NCI-H2107 treated with DMSO at 0.1 percent for 48 hours (cell line): ENCODE data around the gene IGSF21.

Experiments
- DNase-seq: peaks from one replicate; lab custom pipeline; 2025; ENCODE audit not compliant: unreplicated experiment; lab: John Stamatoyannopoulos, UW

IGSF21 gene

DNA sequence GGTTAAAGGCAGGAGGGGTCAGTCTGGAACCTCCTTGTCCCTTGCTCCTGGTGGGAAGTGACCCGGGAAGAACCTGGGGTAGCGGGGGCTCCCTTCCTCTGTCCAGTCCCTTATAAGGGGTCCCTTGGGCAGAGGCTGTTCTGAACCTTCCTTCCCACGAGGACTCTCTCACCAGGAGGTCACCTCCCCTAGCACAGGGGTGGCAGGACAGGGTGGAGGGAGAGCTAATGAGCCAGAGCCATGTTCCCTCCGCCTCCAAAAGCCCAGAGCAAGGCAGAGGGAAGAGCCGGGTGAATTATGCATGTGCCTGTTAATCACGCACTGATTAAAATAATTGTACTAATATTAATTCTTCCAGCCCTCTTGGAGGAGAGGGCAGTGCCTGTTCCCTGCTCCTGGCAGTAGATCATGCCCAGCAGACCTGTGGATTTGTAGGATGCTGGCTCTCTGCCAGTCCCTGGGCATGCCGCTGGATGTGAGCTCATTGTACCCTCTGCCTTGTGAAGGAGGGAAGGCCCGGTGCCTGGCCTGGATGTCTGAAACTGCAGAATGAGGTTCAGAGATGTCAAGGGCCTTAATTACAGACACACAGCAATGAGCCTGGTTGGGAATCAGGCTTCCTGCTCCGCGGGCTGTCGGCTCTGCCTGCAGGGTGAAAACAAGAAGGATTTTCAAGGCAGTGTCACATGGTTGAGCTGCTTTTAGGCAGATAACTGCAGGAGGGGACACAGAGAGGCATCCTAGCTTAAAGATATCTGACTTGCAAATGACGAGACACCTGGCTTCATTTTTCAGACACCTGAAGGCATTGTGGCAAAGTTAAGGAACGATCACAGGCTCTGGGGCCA is 68.2 kb downstream of the IGSF21 start:
- no peak for DNase-seq

GRCh38 chr1:18176619-18177018 is 69.0 kb downstream of the IGSF21 start:
- DNase-seq, result no peak

GRCh38 chr1:18178111-18178510 is 70.5 kb downstream of the IGSF21 start:
- DNase-seq, result no peak

DNA sequence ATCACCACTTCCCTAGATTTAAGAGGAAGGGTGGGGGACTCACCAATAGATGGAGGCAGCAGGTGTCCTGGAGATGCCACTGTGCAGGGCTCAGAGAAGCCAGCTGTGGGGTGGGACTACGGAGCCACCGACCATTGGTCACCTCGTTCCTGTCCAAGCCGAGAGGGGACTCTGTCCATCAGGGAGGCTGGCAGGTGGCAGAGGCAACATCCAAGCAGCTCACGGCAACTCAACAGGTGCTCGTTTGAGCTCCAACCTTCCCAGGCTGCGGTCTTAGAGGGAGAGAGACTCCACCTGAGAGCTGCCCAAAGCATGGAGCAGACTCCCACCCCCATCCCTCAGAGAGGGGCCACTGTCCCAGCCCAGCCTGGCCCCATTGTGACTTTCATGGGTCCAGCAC is 71.4 kb downstream of the IGSF21 start:
- DNase-seq, result no peak

- DNase-seq, result no peak
Measured at GRCh38 chr1:18182398-18183160, 75.0 kb downstream of the IGSF21 start.

DNA sequence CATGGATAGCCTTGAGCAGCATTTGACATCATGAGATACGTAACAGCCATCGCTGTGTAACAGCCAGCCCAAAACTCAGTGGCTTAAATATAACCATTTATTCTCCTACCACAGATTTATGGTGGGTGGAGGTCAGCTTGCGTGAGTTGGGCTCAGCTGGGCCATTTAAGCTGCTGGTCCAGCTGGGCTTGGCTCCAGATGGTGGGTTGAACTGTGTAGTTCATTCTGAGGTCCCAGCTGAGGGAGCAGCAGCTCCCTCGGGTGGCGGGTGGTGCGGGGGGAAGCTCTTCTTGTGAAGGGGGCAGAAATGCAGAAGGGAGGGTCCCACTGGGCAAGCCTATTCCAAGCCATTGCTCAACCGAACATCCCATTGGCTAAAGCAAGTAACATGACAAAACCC is 75.9 kb downstream of the IGSF21 start:
- no peak for DNase-seq

- DNase-seq, result no peak
Measured at GRCh38 chr1:18187054-18187453, 79.5 kb downstream of the IGSF21 start.

GRCh38 chr1:18188820-18189517 is 81.4 kb downstream of the IGSF21 start:
- DNase-seq, result no peak

DNA sequence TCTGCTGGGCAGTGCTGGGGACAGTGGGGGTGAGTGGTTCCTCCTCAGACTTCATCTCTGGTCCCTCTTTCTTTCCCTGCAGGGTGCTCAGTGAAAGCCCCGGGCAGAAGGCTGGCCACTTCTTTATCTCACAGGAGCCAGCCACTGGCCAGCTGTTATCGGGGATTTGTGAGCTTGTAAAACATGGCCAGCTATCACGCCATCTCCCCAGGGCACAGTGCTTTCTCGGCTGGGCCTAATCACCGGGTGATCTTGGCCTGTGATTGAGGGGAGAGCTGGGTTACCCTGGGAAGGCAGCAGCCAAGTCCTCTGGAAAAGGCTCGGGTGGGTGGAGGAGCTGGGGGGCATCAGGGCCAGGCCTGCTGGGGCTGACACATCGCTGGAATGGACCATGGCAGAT is 83.0 kb downstream of the IGSF21 start:
- DNase-seq, result no peak

DNA sequence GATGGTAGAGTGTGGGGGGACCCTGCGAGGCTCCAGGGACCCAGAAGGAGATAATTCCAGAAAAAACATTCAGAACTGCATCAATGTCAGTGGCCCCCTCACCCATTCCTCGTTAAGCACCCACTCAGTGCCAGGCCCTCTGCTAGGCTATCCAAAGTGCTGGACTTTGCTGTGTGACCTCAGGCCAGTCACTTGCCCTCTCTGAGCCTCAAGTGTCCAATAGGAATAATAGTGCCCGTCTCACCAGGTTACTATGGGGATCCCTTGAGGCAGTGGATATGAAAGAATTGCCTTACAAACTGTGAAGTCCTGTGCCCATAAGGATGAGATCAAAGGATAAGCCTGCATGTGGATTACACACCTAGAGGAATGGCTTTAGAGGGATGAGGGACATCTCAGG is 83.4 kb downstream of the IGSF21 start:
- no peak for DNase-seq

DNA sequence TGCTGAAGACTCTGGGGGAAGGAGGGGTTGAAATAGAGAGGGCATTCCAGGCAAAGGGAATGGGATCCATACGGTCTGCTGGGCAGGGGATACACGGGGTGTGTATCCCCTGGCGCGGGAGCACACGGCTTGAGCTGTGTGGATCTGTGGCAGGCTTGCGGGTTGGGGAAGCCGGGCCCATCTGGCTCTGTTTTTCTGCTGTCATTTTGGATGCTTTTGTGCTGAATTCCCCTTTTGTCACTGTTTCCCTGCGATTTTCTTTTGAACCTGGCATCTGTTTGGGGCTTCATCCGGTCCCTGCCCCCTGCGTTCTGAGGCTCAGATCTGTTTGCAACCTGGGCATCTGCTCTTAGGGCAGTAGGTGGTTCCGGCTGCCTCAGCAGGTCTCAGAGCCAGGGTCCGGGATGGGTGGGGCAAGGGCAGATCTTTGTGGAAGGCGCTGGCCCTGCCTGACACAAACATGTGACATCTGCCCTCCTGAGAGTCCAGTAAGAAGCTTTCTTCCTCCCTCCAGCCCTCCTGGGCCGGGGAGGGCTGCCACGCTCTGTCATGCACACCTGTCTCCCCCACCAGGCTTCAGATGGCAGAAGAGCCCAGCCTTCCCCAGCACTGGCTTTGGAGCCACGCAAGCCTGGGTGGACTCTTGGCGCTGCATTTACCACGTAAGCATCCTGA is 84.0 kb downstream of the IGSF21 start:
- DNase-seq, result no peak

- DNase-seq, result no peak
Measured at GRCh38 chr1:18192182-18192581, 84.6 kb downstream of the IGSF21 start.

- no peak for DNase-seq
Measured at GRCh38 chr1:18192974-18193373, 85.4 kb downstream of the IGSF21 start.

- DNase-seq, result no peak
Measured at GRCh38 chr1:18197299-18197698, 89.7 kb downstream of the IGSF21 start.

DNA sequence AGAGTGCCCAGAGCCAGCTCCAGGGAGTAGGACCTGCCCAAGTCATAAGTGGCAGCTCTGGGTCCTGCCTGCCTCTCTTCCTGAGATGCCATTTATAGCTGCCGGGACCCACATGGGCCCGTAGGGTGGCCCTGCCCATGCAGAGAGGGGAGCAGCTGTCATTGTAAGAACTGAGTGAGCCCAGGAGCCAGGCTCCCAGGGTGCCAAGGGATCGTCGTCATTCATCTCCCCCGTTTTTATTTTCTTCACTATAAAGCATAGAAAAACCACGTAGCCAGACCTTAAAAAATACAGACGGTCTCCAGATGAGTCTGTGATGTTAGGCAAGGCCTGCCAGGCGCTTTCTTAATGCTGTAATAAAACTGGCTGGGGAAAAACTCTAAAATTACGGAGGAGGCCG is 90.7 kb downstream of the IGSF21 start:
- DNase-seq, result no peak

GRCh38 chr1:18199462-18199861 is 91.9 kb downstream of the IGSF21 start:
- DNase-seq, result peak; percentile 89

DNA sequence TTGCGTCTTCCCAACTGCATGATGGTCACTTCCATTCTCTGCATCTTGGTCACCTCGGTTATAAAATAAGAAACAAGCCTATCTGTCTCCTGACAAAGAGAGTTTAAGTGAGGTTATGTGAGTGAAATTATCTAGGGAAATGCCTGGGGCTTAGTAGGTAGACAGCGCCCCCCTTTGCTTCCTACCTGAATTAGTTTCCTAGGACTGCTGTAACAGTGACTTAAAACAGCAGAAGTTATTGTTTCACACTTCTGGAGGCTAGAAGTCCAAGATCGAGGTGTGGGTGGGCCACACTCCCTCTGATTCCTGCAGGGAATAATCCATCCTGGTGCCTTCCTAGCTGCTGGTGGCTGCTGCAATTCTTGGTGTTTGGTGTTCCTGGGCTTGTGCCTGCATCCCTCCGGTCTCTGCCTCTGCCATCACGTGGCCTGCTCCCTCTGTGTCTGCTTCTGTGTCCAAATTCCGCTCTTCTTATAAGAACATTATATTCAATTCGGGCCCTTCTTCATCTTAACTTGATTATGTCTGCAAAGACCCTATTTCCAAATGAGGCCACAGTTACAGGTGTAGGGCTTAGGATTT is 92.6 kb downstream of the IGSF21 start:
- no peak for DNase-seq

- no peak for DNase-seq
Measured at GRCh38 chr1:18200918-18201317, 93.3 kb downstream of the IGSF21 start.

DNA sequence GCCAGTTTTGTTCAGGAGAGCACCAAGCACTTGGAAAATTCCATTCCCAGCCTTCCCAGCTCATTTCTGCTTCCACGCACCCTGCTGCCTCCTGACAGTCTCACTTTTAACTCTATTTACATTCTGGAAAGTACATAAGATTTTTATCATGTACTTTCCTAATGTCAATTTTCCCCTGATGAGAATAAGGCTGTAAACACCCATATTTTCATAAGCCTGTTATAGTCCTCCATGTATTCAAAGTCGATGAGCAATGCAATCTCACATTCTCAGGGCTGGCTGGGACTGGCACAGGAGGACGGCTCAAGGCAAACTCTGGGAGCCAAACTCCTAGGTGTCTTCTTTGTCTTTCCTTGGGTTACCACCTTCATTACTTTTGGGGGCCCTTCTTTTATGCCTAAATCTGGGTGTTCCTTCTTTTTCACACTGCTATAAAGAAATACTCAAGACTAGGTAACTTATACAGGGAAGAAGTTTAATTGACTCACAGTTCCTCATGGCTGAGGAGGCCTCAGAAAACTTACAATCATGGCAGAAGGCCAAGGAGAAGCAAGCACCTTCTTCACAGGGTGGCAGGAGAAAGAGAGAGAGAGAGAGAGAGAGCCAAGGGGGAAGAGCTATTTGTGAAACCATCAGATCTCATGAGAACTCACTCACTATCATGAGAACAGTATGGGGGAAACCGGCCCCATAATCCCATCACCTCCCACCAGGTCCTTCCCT is 94.6 kb downstream of the IGSF21 start:
- DNase-seq, result no peak

DNA sequence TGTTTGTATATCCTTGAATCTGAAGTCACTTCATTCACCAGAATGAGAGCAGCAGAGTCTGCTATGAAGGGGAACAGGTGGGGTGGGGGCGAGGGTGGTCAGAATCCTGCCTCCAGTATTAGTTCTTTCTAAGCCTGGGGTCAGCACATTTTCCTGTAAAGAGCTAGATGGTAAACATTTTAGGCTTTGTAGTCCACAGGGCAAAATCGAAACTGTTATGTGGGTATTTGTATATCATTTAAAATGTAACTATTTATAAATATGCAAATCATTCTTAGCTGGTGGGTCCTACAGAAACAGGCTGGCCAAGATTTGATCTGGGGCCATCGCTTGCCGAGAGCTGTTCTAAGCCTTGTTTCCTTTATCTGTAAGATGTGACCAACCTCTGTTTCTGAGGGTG is 96.0 kb downstream of the IGSF21 start:
- no peak for DNase-seq
